GM18858 (cell line): ENCODE data around the gene ITK.

Experiments
- ATAC-seq: cut with Tn5 transposase; IDR thresholded peaks from one replicate; pipeline ENCODE4 v1.9.1; 2021; ENCODE audit not compliant: unreplicated experiment

Gene ITK

DNA sequence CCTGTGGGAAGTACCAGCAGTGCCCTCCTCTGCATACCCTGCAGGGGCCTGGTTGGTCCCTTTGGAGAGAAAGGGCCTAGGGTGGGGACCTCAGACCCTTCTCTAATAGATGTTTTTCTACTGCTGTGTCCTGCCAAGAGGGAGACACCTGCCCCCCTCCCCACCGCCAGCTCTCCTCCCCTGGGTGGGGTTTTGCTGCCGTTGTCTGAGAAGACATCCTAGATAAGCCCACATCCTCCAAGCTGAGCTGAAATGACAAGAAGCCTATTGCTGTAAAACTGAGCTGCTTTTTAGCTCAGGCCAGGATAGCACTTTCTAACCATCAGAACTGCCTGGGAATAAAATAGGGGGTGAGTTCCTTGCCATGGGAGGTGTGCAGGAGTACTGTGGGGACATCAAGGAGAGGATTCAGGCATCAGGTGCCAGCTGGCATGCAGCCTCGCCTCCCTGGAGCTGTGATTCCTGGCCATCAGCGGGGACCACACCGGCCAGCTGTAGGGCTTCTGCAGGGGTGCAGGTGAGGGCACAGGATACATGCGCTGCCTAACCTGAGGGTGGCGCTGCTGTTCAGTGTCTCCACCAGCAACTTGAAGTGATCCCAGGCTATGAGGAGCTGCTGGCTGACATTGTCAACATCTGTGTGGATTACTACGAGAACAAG is 123.2 kb downstream of the ITK start:
- no peak for ATAC-seq
